ENCODE measurements around the gene ABCA13.

- TF ChIP-seq EZH2 (IDR thresholded peaks at IDR 0.05; ENCODE audit: borderline replicate concordance, low read depth, low read length, severe bottlenecking) (no peak), POLR2AphosphoS5 (IDR thresholded peaks at IDR 0.05; ENCODE audit: insufficient read depth, low read depth, low read length) (no peak)
Measured at GRCh38 chr7:48224042-48224441, 52.8 kb downstream of the ABCA13 start.
